OCI-LY3 (cell line): ENCODE measurements around the gene MMEL1.
"Not testable (repeated sequence)": the region's sequence is repeated elsewhere in the genome, so short reads cannot be mapped to it uniquely, and the experiment has no call there.

Experiments used
- H2AFZ ChIP-seq: fragments of 200-600, 300-600 bp; shearing (Covaris generic); 2 replicates; pipeline ENCODE4 v1.6.0; 2014; ENCODE audit warnings: antibody characterized with exemption, low read depth, low read length
- H3K27ac ChIP-seq: fragments of 200-600, 300-600 bp; sonication (generic); 2 replicates; pipeline ENCODE4 v1.5.1; 2014; ENCODE audit warnings: mild to moderate bottlenecking, low read length, moderate library complexity, mixed read lengths
- H3K27me3 ChIP-seq: fragments of 200-600, 300-600 bp; sonication (generic); 2 replicates; pipeline ENCODE4 v1.6.1; 2014; ENCODE audit warnings: low read depth, low read length, mixed read lengths
- H3K36me3 ChIP-seq: fragments of 200-600, 300-600 bp; sonication (generic); replicated peaks from 2 replicates; pipeline ENCODE3; 2014; ENCODE audit warnings: low read depth, low read length, mixed read lengths
- H3K4me1 ChIP-seq: fragments of 300-600, 200-600 bp; sonication (generic); 2 replicates; pipeline ENCODE4 v1.6.1; 2014; ENCODE audit warnings: low read length, mixed read lengths
- H3K4me2 ChIP-seq: fragments of 200-600, 300-600 bp; sonication (generic); 2 replicates; pipeline ENCODE4 v1.6.1; 2014; ENCODE audit warnings: low read length, mixed read lengths
- H3K4me3 ChIP-seq: fragments of 300-600, 200-600 bp; sonication (generic); 2 replicates; pipeline ENCODE4 v1.5.1; 2014; ENCODE audit warnings: antibody characterized with exemption, mild to moderate bottlenecking, low read length, moderate library complexity
- H3K79me2 ChIP-seq: fragments of 300-600, 200-600 bp; shearing (Covaris generic); 2 replicates; pipeline ENCODE4 v1.6.1; 2014; ENCODE audit warnings: mild to moderate bottlenecking, low read length, mixed read lengths
- H3K9ac ChIP-seq: fragments of 300-600, 200-600 bp; shearing (Covaris generic); 2 replicates; pipeline ENCODE4 v1.6.0; 2014; ENCODE audit warnings: mild to moderate bottlenecking, low read length, moderate library complexity
- H3K9me3 ChIP-seq: fragments of 200-600, 300-600 bp; shearing (Covaris generic); 2 replicates; pipeline ENCODE4 v1.6.1; 2014; ENCODE audit warnings: low read length, mixed read lengths; ENCODE audit not compliant: insufficient read depth
- H4K20me1 ChIP-seq: fragments of 200-600, 300-600 bp; sonication (generic); 2 replicates; pipeline ENCODE4 v1.6.1; 2016; ENCODE audit warnings: low read length, mixed read lengths; ENCODE audit not compliant: insufficient read depth
- EZH2phosphoT487 ChIP-seq: fragments of 200-600 bp; shearing (Covaris generic); IDR thresholded peaks from 2 replicates; pipeline ENCODE4 v1.6.1; 2018; ENCODE audit warnings: antibody characterized with exemption, mixed run types, low read depth
- TF ChIP-seq, protein P1 (sequence below): fragments of 200-600, 300-600 bp; sonication (generic); IDR thresholded peaks from 2 replicates; pipeline ENCODE4 v1.5.1; 2014; ENCODE audit warnings: antibody characterized with exemption, low read length, low read depth

MMEL1 gene

DNA sequence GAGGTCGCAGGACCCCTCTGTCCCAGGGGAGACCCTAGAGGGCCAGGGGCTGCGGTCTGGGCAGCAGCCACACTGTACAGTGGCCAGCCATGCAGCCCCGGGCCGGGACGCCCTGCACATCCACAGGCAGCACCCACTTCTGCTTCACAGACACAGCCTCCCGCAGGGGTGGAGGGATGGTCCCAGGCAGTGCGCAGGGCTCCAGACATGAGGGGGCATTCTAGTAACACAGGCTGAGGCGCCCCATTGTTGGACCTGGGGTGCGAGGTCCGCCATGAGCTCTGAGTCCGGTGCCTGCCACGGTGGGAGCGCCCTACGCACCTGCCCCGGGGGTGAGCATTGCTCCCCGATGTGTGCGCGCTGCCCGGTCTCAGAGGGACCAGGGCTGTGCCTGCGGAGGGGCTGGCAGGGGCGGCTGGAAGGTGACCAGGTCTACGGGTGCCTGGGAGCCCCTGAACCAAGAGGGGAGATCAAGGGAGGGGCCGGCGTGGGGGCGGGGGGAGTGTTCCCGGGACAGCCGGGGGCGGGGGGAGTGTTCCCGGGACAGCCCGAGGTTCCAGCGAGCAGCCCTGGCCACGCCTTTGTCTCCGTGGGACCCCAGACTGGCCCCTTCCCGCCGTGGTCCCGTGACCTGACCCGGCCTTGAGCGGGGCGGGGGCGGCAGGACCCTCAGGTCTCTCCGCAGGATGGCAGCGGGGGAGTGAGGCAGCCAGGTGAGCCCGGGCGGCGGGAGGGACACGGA, 4.5 kb downstream of the MMEL1 start:
- Histone ChIP-seq H3K4me1 (no peaks in the 10 kb centered on the region), H2AFZ (no peak overlapping the region), H4K20me1 (no peaks in the 10 kb centered on the region), H3K36me3 (no peaks in the 10 kb centered on the region), H3K27ac (no peak overlapping the region), H3K27me3 (no peaks in the 10 kb centered on the region), H3K4me2 (no peak overlapping the region), H3K79me2 (no peaks in the 10 kb centered on the region), H3K9me3 (no peaks in the 10 kb centered on the region), H3K9ac (no peak overlapping the region), H3K4me3 (no peak overlapping the region)
- TF ChIP-seq, protein P1, sequence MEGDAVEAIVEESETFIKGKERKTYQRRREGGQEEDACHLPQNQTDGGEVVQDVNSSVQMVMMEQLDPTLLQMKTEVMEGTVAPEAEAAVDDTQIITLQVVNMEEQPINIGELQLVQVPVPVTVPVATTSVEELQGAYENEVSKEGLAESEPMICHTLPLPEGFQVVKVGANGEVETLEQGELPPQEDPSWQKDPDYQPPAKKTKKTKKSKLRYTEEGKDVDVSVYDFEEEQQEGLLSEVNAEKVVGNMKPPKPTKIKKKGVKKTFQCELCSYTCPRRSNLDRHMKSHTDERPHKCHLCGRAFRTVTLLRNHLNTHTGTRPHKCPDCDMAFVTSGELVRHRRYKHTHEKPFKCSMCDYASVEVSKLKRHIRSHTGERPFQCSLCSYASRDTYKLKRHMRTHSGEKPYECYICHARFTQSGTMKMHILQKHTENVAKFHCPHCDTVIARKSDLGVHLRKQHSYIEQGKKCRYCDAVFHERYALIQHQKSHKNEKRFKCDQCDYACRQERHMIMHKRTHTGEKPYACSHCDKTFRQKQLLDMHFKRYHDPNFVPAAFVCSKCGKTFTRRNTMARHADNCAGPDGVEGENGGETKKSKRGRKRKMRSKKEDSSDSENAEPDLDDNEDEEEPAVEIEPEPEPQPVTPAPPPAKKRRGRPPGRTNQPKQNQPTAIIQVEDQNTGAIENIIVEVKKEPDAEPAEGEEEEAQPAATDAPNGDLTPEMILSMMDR = no peak

DNA sequence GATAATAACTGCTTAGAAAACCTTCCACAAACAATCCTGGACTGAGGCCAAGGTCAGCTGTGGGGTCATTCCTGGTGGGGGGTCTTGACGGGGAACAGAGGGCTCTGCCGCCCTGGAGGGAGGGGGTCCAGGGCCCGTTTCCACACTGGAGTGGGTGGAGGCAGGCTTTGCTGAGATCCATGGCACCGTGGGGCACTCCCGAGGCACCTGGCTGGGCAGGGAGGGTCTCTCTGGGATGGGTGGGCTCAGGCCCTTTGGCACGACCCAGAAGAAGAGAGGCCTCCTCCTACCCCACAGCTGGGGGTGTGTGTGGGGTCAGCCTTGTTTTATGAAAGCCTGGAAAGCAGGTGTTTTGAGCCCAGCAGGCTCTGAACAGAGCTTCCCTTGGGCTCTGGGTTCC, 5.1 kb downstream of the MMEL1 start:
- H3K27me3 ChIP-seq = no peaks in the 10 kb centered on the region
- TF ChIP-seq EZH2phosphoT487 = no peak
- TF ChIP-seq, protein P1 = no peak
- no peak overlapping the region for H3K9ac ChIP-seq
- no peak overlapping the region for H3K4me2 ChIP-seq
- no peaks in the 10 kb centered on the region for H4K20me1 ChIP-seq
- H3K4me1 ChIP-seq = no peaks in the 10 kb centered on the region
- H3K27ac ChIP-seq = no peak overlapping the region
- H3K4me3 ChIP-seq = no peak overlapping the region
- H2AFZ ChIP-seq = no peak overlapping the region
- H3K79me2 ChIP-seq = no peaks in the 10 kb centered on the region
- no peaks in the 10 kb centered on the region for H3K36me3 ChIP-seq
- no peaks in the 10 kb centered on the region for H3K9me3 ChIP-seq

DNA sequence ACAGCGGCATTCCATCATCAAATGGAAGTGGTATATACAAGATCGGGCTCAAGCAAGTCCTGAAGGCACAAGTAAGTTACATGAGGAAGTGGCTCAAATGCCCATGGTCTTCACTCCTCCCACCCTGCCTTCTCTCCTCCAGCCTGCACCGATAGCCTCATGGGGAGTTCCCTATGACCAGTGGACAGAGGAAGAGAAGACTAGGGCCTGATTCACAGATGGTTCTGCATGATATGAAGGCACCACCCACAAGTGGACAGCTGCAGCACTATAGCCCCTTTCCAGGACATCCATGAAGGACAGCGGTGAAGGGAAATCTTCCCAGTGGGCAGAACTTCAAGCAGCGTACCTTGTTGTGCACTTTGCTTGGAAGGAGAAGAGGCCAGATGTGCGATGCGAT, 7.1 kb downstream of the MMEL1 start:
- H4K20me1 ChIP-seq, H3K9ac ChIP-seq, H3K27ac ChIP-seq, H3K4me1 ChIP-seq, H3K4me2 ChIP-seq, H3K36me3 ChIP-seq, H3K79me2 ChIP-seq, H3K4me3 ChIP-seq, H3K27me3 ChIP-seq, H3K9me3 ChIP-seq, H2AFZ ChIP-seq: not testable (repeated sequence)

DNA sequence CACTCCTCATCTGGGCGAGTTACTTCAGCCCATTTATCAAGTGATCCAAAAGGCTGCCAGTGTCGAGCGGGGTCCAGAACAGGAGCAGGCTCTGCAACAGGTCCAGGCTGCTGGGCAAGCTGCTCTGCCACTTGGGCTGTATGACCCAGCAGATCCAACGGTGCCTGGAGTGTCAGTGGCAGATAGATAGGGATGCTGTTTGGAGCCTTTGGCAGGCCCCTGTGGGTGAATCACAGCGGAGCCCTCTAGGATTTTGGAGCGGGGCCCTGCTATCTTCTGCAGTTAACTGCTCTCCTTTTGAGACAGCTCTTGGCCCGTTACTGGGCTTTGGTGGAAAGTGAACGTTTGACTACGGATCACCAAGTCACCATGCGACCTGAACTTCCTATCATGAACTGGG, 7.5 kb downstream of the MMEL1 start:
- Histone ChIP-seq H3K9ac (no peak overlapping the region), H4K20me1 (no peaks in the 10 kb centered on the region), H3K36me3 (no peaks in the 10 kb centered on the region), H3K27me3 (no peaks in the 10 kb centered on the region), H3K4me2 (no peak overlapping the region), H3K79me2 (no peaks in the 10 kb centered on the region), H2AFZ (no peak overlapping the region), H3K4me1 (no peaks in the 10 kb centered on the region), H3K4me3 (no peak overlapping the region), H3K9me3 (0 out of 2 replicates have a peak, but pooled peaks cover under 1% of the 10 kb centered on the region), H3K27ac (no peak overlapping the region)
- TF ChIP-seq, protein P1 = no peak
- no peak for TF ChIP-seq EZH2phosphoT487
